H1 (cell line): Measurements from ENCODE around the gene ATP23. TPM values are rescaled to one million over a fixed set of nuclear protein-coding genes. Genes with fewer than 3 reads are reported as not detected.

Source experiments
- BACH1 ChIP-seq: IDR thresholded peaks from 2 replicates; pipeline ENCODE4 v1.6.1; 2012; ENCODE audit warnings: low read length, improper control_type of control experiment
- BCL11A ChIP-seq, 2 experiments: IDR thresholded peaks; one replicate each; pipeline ENCODE4 v1.6.1; 2011; ENCODE audit warnings: low read depth in 2 of 2, low read length in 2 of 2, mild to moderate bottlenecking in 2 of 2
- CHD2 ChIP-seq: IDR thresholded peaks from 2 replicates; pipeline ENCODE4 v1.6.1; 2012; ENCODE audit warnings: low read length, improper control_type of control experiment
- FOSL1 ChIP-seq: IDR thresholded peaks from 2 replicates; pipeline ENCODE4 v1.6.1; 2011; ENCODE audit warnings: mild to moderate bottlenecking, low read depth, low read length, moderate library complexity; ENCODE audit not compliant: insufficient read depth
- HDAC2 ChIP-seq, 2 experiments: fragments of 300-600 bp in 1 of 2; sonication (generic) in 1 of 2; IDR thresholded peaks; 2 replicates each; pipeline ENCODE4 v1.6.1; 2011 to 2012; ENCODE audit warnings: low read depth in 2 of 2, low read length in 2 of 2, mild to moderate bottlenecking in 2 of 2, moderate library complexity in 2 of 2, borderline replicate concordance in 1 of 2, inconsistent platforms in 1 of 2
- KDM5A ChIP-seq: fragments of 200-600 bp; IDR thresholded peaks from 2 replicates; pipeline ENCODE4 v1.7.1; 2012; ENCODE audit warnings: mild to moderate bottlenecking, low read length, inconsistent platforms, mixed read lengths
- NANOG ChIP-seq: IDR thresholded peaks from 2 replicates; pipeline ENCODE4 v1.6.1; 2011; ENCODE audit warnings: low read length, low read depth, mild to moderate bottlenecking, inconsistent platforms; ENCODE audit not compliant: insufficient read depth, poor library complexity, severe bottlenecking
- SAP30 ChIP-seq: fragments of 300-600 bp; sonication (generic); IDR thresholded peaks from 2 replicates; pipeline ENCODE4 v1.7.1; 2012; ENCODE audit warnings: low read length, moderate library complexity, mild to moderate bottlenecking, inconsistent platforms; ENCODE audit not compliant: insufficient read depth, insufficient replicate concordance
- TAF1 ChIP-seq: IDR thresholded peaks from 2 replicates; pipeline ENCODE4 v1.6.1; 2011; ENCODE audit warnings: mild to moderate bottlenecking, low read depth, low read length
- TBP ChIP-seq: IDR thresholded peaks from 2 replicates; pipeline ENCODE4 v1.6.1; 2011; ENCODE audit warnings: low read depth, low read length, improper control_type of control experiment
- TEAD4 ChIP-seq: IDR thresholded peaks from 2 replicates; pipeline ENCODE4 v1.6.1; 2012; ENCODE audit warnings: low read depth, low read length, inconsistent platforms, mixed read lengths
- polyA plus RNA-seq, 7 experiments: library from polyadenylated mRNA; depleted of rRNA in 3 of 7; stranded (reverse) in 5 of 7; unstranded in 2 of 7; fragments of >200 nt in 5 of 7; fragments of 200-250 nt in 2 of 7; gene quantifications; 1 replicate in 5 of 7; 2 replicates in 1 of 7; 4 replicates in 1 of 7; pipeline versions ENCODE4 v1.2.1 to v1.2.3, GENCODE V29; 2011 to 2013; ENCODE audit warnings: missing spikeins in 2 of 7, mixed read lengths in 2 of 7
- total RNA-seq: library from RNA; stranded (reverse); fragmentation: NEBNext Ultra II Directional; extraction: Animal tissue kit (Norgen Biotek cat#: 25700); gene quantifications from 2 replicates; pipeline ENCODE4 v1.2.1, GENCODE V29; 2021

Gene ATP23
- total and polyA plus RNA-seq, 2 of the 8 experiments (the other 6 are each of a cell fraction or from before 2014, with no cell fraction given): 10.2 to 13.5 TPM

GRCh38 chr12:57899010-57899662, 42.2 kb upstream of the ATP23 start (continued):
- TF ChIP-seq NANOG (no peak), FOSL1 (no peak), SAP30 (no peak), HDAC2 (IDR thresholded peaks at IDR 0.05; ENCODE audit: borderline replicate concordance in 1 of 2, low read depth in 2 of 2, low read length in 2 of 2) (no peak), BACH1 (no peak), TBP (no peak), TEAD4 (no peak), KDM5A (no peak), TAF1 (no peak), BCL11A (IDR thresholded peaks at IDR 0.05; ENCODE audit: low read depth in 2 of 2, low read length in 2 of 2) (no peak), CHD2 (no peak)
